ENCODE results near the gene CLEC7A. TPM values are rescaled to one million over a fixed set of nuclear protein-coding genes. Genes with fewer than 3 reads are reported as not detected.

The CLEC7A gene
- total RNA-seq, 1 experiment from 2014 or later: not detected

GRCh38 chr12:10069099-10069498, 60.9 kb downstream of the CLEC7A start:
- Mint-ChIP-seq H3K27ac (ENCODE audit: unreplicated experiment) (no peak overlapping the region), H3K36me3 (ENCODE audit: insufficient read depth, unreplicated experiment) (no peaks in the 10 kb centered on the region), H3K4me1 (ENCODE audit: low read depth, unreplicated experiment) (no peaks in the 10 kb centered on the region), H3K4me3 (ENCODE audit: unreplicated experiment) (no peak overlapping the region), H3K9me3 (ENCODE audit: unreplicated experiment) (no peaks in the 10 kb centered on the region), H3K27me3 (ENCODE audit: insufficient read depth, unreplicated experiment) (peaks cover 50% of the 10 kb centered on the region)
- TF ChIP-seq CTCF (IDR thresholded peaks at IDR 0.05; ENCODE audit: insufficient read depth in 1 of 2, low read depth in 1 of 2, low read length in 1 of 2, severe bottlenecking in 1 of 2, unreplicated experiment in 1 of 2): no peak
- intact Hi-C loops (cut with micrococcal nuclease; ENCODE audit: unreplicated experiment): no loop called here
- H3K4me3 ChIP-seq (ENCODE audit: low read depth, low read length): no peak overlapping the region
- no peaks in the 10 kb centered on the region for H3K4me1 ChIP-seq
- ChIA-PET CTCF (no interaction called here), POLR2A (no interaction called here)
- no TSS peak for BruUV-seq (replicated peaks)
- no peaks in the 10 kb centered on the region for H3K9me3 ChIP-seq
- no peaks in the 10 kb centered on the region; the same call in 1 of the 2 replicates for H3K27me3 ChIP-seq (replicated peaks; ENCODE audit: control insufficient read depth, insufficient read depth, low read length)
- H3K36me3 ChIP-seq (ENCODE audit: control insufficient read depth, insufficient read depth, low read length): no peaks in the 10 kb centered on the region
- DNase-seq: no peak

GRCh38 chr12:10068644-10069043, 61.4 kb downstream of the CLEC7A start:
- no peaks in the 10 kb centered on the region for H3K9me3 Mint-ChIP-seq (ENCODE audit: unreplicated experiment)
- Histone ChIP-seq H3K4me3 (ENCODE audit: low read depth, low read length) (no peak overlapping the region), H3K27me3 (replicated peaks; ENCODE audit: control insufficient read depth, insufficient read depth, low read length) (no peaks in the 10 kb centered on the region; the same call in 1 of the 2 replicates), H3K36me3 (ENCODE audit: control insufficient read depth, insufficient read depth, low read length) (no peaks in the 10 kb centered on the region), H3K4me1 (no peaks in the 10 kb centered on the region), H3K9me3 (no peaks in the 10 kb centered on the region)
- CTCF ChIA-PET: no interaction called here
- DNase-seq: no peak
- H3K27ac Mint-ChIP-seq (ENCODE audit: unreplicated experiment): no peak overlapping the region
- H3K4me3 Mint-ChIP-seq (ENCODE audit: unreplicated experiment): no peak overlapping the region
- POLR2A ChIA-PET: no interaction called here
- no TSS peak for BruUV-seq (replicated peaks)
- H3K27me3 Mint-ChIP-seq (ENCODE audit: insufficient read depth, unreplicated experiment): peaks cover 50% of the 10 kb centered on the region
- no peaks in the 10 kb centered on the region for H3K4me1 Mint-ChIP-seq (ENCODE audit: low read depth, unreplicated experiment)
- intact Hi-C loops (cut with micrococcal nuclease; ENCODE audit: unreplicated experiment): no loop called here
- TF ChIP-seq CTCF (IDR thresholded peaks at IDR 0.05; ENCODE audit: insufficient read depth in 1 of 2, low read depth in 1 of 2, low read length in 1 of 2, severe bottlenecking in 1 of 2, unreplicated experiment in 1 of 2): no peak
- no peaks in the 10 kb centered on the region for H3K36me3 Mint-ChIP-seq (ENCODE audit: insufficient read depth, unreplicated experiment)

- no peak for TF ChIP-seq CTCF (IDR thresholded peaks at IDR 0.05; ENCODE audit: insufficient read depth in 1 of 2, low read depth in 1 of 2, low read length in 1 of 2, severe bottlenecking in 1 of 2, unreplicated experiment in 1 of 2)
- intact Hi-C loops (cut with micrococcal nuclease; ENCODE audit: unreplicated experiment): no loop called here
- Mint-ChIP-seq H3K36me3 (ENCODE audit: insufficient read depth, unreplicated experiment) (no peaks in the 10 kb centered on the region), H3K27ac (ENCODE audit: unreplicated experiment) (no peak overlapping the region), H3K9me3 (ENCODE audit: unreplicated experiment) (no peaks in the 10 kb centered on the region), H3K27me3 (ENCODE audit: insufficient read depth, unreplicated experiment) (peaks cover 47% of the 10 kb centered on the region), H3K4me1 (ENCODE audit: low read depth, unreplicated experiment) (no peaks in the 10 kb centered on the region), H3K4me3 (ENCODE audit: unreplicated experiment) (no peak overlapping the region)
- CTCF ChIA-PET: no interaction called here
- BruUV-seq (replicated peaks): no TSS peak
- POLR2A ChIA-PET: no interaction called here
- Histone ChIP-seq H3K9me3 (no peaks in the 10 kb centered on the region), H3K27me3 (replicated peaks; ENCODE audit: control insufficient read depth, insufficient read depth, low read length) (no peaks in the 10 kb centered on the region; the same call in 1 of the 2 replicates), H3K4me1 (no peaks in the 10 kb centered on the region), H3K4me3 (ENCODE audit: low read depth, low read length) (no peak overlapping the region), H3K36me3 (ENCODE audit: control insufficient read depth, insufficient read depth, low read length) (no peaks in the 10 kb centered on the region)
- DNase-seq: no peak
Observed at GRCh38 chr12:10067942-10068341, 62.1 kb downstream of the CLEC7A start.

All from Caco-2 (cell line).